ENCODE results near the gene KLHDC10. TPM values are rescaled to one million over a fixed set of nuclear protein-coding genes. Genes with fewer than 3 reads are reported as not detected.
"Not testable (repeated sequence)": the region's sequence is repeated elsewhere in the genome, so short reads cannot be mapped to it uniquely, and the experiment has no call there.

Gene KLHDC10
- total RNA-seq, 4 donors from 2014 or later, result 20.0 to 25.9 (median 23.8) TPM

GRCh38 chr7:130112662-130113425 lies 42.5 kb downstream of the KLHDC10 start:
- ATAC-seq (ENCODE audit: low FRiP score) (no peak), DNase-seq (ENCODE audit: low spot score) (no peak)
- no peak for TF ChIP-seq CTCF (IDR thresholded peaks at IDR 0.05)

DNA sequence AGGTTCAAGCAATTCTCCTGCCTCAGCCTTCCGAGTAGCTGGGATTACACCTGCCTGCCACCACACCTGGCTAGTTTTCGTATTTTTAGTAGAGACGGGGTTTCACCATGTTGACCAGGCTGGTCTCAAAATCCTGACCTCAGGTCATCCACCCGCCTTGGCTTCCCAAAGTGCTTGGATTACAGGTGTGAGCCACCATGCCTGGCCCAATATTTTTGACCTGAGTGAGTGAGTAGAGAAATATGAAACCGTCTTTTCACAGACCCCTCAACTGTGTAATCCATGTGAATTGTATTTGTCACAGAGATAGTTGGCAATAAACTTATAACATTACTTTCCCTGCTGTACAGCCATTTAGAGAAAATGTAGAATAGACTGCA lies 43.1 kb downstream of the KLHDC10 start:
- not testable (repeated sequence) for DNase-seq (ENCODE audit: low spot score); ATAC-seq (ENCODE audit: low FRiP score)

DNA sequence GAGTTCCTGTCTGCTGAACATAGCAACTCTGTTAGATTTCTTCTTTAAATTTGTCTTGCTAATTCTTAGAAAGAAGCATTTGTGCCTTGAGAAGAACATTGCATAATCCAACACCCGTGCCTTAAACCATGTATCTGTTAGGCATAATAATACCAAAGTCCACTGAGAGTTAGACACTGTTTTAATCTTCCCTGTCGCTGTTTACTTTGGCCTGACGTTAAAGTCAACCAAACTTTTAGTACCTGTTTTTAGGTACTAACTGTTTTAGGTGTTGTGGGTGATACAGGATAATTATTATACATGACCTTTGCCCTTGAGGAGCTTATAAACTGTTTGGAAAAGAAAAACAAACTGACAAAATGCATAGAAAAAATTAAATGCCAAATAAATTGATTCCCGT lies 43.6 kb downstream of the KLHDC10 start:
- TF ChIP-seq CTCF (IDR thresholded peaks at IDR 0.05), result no peak
- no peak for DNase-seq (ENCODE audit: low spot score)
- no peak for ATAC-seq (ENCODE audit: low FRiP score)

DNA sequence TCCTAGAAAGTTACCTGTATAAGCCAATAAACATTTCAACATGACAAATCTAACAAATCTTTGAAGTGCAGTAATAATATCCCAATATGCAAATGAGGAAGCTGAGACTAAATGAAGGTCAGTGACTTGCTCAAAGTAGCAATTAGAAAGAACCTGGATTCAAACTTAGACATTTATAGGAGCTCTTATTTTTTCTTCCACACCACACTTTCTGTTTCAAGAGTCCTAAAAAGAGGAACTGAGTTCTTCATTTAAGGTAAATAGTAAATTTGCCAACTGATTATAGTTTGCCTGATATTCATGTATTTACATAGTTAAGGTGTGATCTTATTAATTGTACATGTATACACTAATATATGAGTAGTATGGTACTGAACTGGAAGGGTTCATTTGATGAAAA lies 44.0 kb downstream of the KLHDC10 start:
- TF ChIP-seq CTCF (IDR thresholded peaks at IDR 0.05), result no peak
- DNase-seq (ENCODE audit: low spot score), result no peak
- ATAC-seq (ENCODE audit: low FRiP score), result no peak

DNA sequence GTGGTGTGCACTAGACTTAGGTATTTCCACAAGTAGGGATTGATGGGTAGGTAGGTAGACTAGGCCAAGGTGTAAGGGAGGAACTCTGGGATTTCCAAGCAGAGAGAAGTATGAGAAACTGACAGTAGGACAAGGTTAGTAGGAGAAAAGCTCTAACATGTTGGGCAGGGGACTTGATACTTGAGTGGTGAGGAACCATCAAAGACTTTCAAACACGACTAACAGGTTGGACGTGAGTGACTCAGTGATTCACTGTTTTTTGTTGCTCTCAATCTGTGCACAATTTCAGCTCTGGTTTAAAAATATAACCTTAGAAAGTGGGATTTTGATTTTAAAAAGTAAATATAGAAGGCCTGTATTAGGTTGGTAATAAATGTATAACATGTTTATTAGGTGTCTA lies 44.4 kb downstream of the KLHDC10 start:
- no peak for ATAC-seq (ENCODE audit: low FRiP score)
- no peak for TF ChIP-seq CTCF (IDR thresholded peaks at IDR 0.05)
- no peak for DNase-seq (ENCODE audit: low spot score)

GRCh38 chr7:130118294-130118693 lies 48.0 kb downstream of the KLHDC10 start:
- DNase-seq (ENCODE audit: low spot score), result no peak
- TF ChIP-seq CTCF (IDR thresholded peaks at IDR 0.05), result no peak
- ATAC-seq (ENCODE audit: low FRiP score), result no peak

DNA sequence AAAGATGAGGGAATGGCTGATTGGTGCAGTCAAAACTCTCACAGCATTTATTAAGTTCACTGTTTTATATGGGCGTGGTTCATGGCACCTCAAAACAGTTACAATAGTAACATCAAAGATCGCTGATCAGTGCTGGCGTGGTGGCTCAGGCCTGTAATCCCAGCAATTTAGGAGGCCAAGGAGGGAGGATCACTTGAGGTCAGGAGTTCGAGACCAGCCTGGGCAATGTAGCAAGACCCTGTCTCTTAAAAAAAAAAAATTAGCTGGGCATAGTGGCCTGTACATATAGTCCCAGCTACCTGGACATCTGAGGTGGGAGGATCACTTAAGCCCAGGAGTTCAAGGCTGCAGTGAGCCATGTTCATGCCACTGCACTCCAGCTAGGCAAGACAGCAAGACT lies 48.5 kb downstream of the KLHDC10 start:
- TF ChIP-seq CTCF (IDR thresholded peaks at IDR 0.05), result no peak
- no peak for DNase-seq (ENCODE audit: low spot score)
- no peak for ATAC-seq (ENCODE audit: low FRiP score)
